ENCODE data around the gene RRAGB. TPM values are rescaled to one million over a fixed set of nuclear protein-coding genes. Genes with fewer than 3 reads are reported as not detected.
"Not testable (repeated sequence)": the region's sequence is repeated elsewhere in the genome, so short reads cannot be mapped to it uniquely, and the experiment has no call there.

The RRAGB gene, protein sequence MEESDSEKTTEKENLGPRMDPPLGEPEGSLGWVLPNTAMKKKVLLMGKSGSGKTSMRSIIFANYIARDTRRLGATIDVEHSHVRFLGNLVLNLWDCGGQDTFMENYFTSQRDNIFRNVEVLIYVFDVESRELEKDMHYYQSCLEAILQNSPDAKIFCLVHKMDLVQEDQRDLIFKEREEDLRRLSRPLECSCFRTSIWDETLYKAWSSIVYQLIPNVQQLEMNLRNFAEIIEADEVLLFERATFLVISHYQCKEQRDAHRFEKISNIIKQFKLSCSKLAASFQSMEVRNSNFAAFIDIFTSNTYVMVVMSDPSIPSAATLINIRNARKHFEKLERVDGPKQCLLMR
- total RNA-seq, result 13.2 and 15.3 TPM in 2 replicates

- ChIA-PET POLR2A (interaction anchor here (0.7 to 1.6 kb wide), 15 partner anchors 39 to 1673 kb away, joined by 3 to 23 read pairs (median 4); partner anchors contain the start of genes GNL3L, MAGEH1, NBDY and USP51), CTCF (interaction anchor here (1.2 to 1.5 kb wide), 6 partner anchors 190 to 583 kb away, joined by 4 to 9 read pairs (median 4); partner anchors contain the start of gene USP51)
- intact Hi-C loops (cut with micrococcal nuclease), result loop anchor here (1.0 to 10.0 kb wide), 17 partner anchors 71 to 1874 kb away; partner anchors contain the start of genes GNL3L, KLF8, NBDY and TSR2
- Mint-ChIP-seq H3K9me3 (no peaks in the 10 kb centered on the region), H3K36me3 (ENCODE audit: low read depth) (peaks cover 31% of the 10 kb centered on the region), H3K4me3 (peak within 1 kb of the TSS; percentile 89), H3K4me1 (peaks cover 28% of the 10 kb centered on the region), H3K27ac (peak within 1 kb of the TSS; percentile 93), H3K27me3 (no peaks in the 10 kb centered on the region)
- DNase-seq, result peak; percentile 74
- ATAC-seq (ENCODE audit: low read depth), result peak; percentile 96
- no peak for TF ChIP-seq CTCF (IDR thresholded peaks at IDR 0.05)
These were observed at the start of gene RRAGB for GRCh38 chrX:55717521-55718497. RRAGB (plus strand) TSS chrX:55717749; CDS start chrX:55718328, 579 bp downstream.

GRCh38 chrX:55668084-55668483 lies 49.5 kb upstream of the RRAGB start:
- ATAC-seq (ENCODE audit: low read depth) (no peak), DNase-seq (no peak)
- POLR2A ChIA-PET, result no interaction called here
- Mint-ChIP-seq H3K27me3 (no peaks in the 10 kb centered on the region), H3K4me1 (no peaks in the 10 kb centered on the region), H3K36me3 (ENCODE audit: low read depth) (no peaks in the 10 kb centered on the region), H3K27ac (no peak overlapping the region), H3K4me3 (no peak overlapping the region), H3K9me3 (peaks cover 14% of the 10 kb centered on the region)
- CTCF ChIA-PET, result no interaction called here
- no peak for TF ChIP-seq CTCF (IDR thresholded peaks at IDR 0.05)
- intact Hi-C loops (cut with micrococcal nuclease), result no loop called here

- CTCF ChIA-PET; H3K36me3 Mint-ChIP-seq (ENCODE audit: low read depth); H3K9me3 Mint-ChIP-seq; ATAC-seq (ENCODE audit: low read depth); H3K27ac Mint-ChIP-seq; H3K4me3 Mint-ChIP-seq; DNase-seq; intact Hi-C loops (cut with micrococcal nuclease); H3K4me1 Mint-ChIP-seq; H3K27me3 Mint-ChIP-seq; POLR2A ChIA-PET: not testable (repeated sequence)
These were observed 29.0 kb upstream of the RRAGB start for GRCh38 chrX:55688579-55688978.

DNA sequence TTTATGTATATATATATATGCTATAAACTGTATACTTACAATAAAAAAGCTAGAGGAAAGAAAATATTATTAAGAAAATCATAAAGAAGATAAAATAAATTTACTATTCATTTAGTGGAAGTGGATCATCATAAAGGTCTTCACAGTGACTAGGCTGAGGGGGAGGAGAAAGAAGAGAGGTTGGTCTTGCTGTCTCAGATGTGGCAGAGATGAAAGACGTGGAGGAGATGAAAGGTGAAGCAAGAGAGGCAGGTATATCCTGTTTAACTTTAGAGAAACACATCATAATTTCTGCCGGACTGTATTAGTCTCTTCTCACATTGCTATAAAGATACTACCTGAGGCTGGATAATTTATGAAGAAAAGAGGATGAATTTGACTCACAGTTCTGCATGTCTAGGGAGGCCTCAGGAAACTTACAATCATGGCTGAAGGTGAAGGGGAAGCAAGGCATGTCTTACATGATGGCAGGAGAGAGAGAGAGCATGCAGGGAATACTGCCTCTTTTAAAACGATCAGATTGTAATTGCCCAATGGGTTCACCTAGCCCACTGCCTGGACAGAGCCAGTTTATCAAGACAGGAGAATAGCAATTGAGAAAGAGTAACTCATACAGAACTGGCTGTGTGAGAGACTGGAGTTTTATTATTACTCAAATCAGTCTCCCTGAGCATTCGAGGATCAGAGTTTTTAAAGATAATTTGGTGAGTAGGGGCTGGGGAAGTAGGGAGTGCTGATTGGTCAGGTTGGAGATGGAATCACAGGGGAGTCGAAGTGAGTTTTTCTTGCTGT lies 22.1 kb upstream of the RRAGB start:
- ATAC-seq (ENCODE audit: low read depth), result no peak
- intact Hi-C loops (cut with micrococcal nuclease), result no loop called here
- CTCF ChIA-PET, result no interaction called here
- POLR2A ChIA-PET, result no interaction called here
- Mint-ChIP-seq H3K9me3 (no peaks in the 10 kb centered on the region), H3K27me3 (no peaks in the 10 kb centered on the region), H3K36me3 (ENCODE audit: low read depth) (no peaks in the 10 kb centered on the region), H3K27ac (no peak overlapping the region), H3K4me3 (no peak overlapping the region), H3K4me1 (no peaks in the 10 kb centered on the region)
- no peak for TF ChIP-seq CTCF (IDR thresholded peaks at IDR 0.05)
- DNase-seq, result no peak

DNA sequence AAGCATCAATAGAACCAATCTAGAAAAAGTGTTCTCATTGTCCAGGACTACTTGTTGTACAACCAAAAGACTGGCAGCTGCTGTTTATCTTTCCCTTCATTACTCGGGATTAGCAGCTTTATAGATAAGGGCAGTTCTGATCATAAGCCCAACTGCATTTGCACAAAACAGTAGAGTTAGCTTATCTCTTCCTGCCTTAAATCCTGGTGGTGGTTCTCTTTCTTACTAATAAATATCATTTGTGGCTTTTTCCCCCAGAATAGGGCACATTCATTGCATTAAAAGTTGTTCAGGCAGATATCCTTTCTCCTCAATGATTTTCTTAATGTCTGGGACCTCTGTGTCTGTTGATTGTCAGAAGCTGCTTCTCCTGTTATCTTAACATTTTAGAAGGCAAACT lies 20.2 kb upstream of the RRAGB start:
- Mint-ChIP-seq H3K27me3 (no peaks in the 10 kb centered on the region), H3K4me3 (no peak overlapping the region), H3K9me3 (no peaks in the 10 kb centered on the region), H3K36me3 (ENCODE audit: low read depth) (no peaks in the 10 kb centered on the region), H3K27ac (no peak overlapping the region), H3K4me1 (no peaks in the 10 kb centered on the region)
- ATAC-seq (ENCODE audit: low read depth) (no peak), DNase-seq (no peak)
- intact Hi-C loops (cut with micrococcal nuclease), result no loop called here
- TF ChIP-seq CTCF (IDR thresholded peaks at IDR 0.05), result no peak
- ChIA-PET CTCF (no interaction called here), POLR2A (no interaction called here)

All from activated B cell treated with CpG ODN at 0.5 μM for 24 hours (primary cell).